GM21529 (cell line): ENCODE measurements around the gene RYK.
"Not testable (repeated sequence)": the region's sequence is repeated elsewhere in the genome, so short reads cannot be mapped to it uniquely, and the experiment has no call there.

Experiments used
- ATAC-seq: cut with Tn5 transposase; IDR thresholded peaks from one replicate; pipeline ENCODE4 v1.9.1; 2021; ENCODE audit not compliant: unreplicated experiment

Gene RYK

DNA sequence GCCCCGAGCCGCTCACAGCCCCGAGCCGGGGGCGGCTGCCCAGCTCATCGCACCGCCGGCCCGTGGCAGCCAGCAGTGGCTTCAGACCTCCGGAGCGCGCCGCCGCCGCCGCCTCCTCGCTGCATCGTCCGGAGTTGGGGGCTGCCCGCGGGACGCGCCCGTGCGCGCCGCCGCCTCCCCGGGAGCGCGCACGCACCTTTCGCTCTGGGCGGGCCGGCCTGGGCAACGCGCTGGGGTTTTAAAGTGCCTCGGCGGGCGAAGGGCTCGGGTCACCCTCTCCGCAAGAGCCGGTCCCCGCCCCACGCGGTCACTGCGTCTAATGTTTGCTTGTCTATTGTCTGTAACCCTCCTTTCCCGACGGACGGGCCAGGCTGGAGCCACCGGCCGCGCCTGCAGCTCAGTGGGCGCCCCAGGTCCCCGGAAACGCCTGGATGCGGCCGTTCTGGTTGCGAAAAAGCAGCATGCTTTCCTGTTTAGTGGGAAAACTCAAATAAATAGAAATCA lies at the start of gene RYK:
RYK (minus strand) TSS at position 143 of the 504 bp plus-strand sequence. CDS start 205 bp downstream, outside the sequence.
- ATAC-seq: peak; percentile 78

DNA sequence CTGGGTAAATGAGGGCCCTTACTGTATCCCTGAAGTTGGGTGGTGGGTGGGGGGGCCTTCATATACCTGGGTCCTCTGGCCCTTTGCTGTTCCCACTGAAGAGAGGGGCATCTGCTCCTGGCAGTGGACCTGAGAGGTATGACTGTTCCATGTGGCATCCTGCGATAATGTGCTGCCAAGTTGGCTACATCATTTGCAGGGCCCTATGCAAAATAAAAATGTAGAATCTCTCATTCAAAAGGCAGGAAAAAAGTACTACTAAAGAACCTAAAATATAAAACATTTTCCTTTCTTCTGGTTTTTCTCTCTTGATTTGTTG lies 49.2 kb upstream of the RYK start:
- ATAC-seq: no peak

DNA sequence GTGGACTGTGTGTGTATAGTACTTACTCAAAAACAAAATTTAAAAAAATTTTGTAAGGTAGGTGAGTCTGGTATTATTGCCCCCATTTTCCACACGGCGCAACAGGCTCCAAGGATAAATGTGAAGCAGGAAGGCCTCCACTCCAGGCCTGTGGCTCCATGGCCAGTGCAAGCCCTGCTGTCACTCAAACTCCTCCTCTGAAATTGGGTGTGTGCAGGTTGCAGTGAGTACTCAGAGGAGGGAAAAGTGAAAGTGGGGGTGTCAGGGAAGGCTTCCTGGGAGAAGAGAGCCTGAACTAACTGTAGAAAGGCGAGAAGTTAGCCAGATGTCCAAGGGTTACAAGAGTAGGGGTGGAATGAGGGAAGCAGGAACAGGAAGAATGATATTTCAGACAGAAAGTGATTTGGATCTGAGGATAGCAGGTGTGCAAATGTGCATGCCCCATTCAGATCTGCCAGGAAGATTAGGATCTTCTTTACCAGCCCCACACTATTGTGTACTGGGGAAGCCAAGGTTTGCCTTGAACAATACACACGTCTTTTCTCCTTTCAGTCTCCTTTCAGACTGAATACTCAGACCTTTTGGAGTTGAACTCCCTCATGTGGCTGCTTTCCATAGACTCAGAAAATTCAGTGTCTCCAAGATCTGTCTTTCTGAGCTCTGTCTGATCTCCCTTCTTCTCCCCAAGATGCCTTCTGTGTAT lies 48.7 kb upstream of the RYK start:
- ATAC-seq: no peak

DNA sequence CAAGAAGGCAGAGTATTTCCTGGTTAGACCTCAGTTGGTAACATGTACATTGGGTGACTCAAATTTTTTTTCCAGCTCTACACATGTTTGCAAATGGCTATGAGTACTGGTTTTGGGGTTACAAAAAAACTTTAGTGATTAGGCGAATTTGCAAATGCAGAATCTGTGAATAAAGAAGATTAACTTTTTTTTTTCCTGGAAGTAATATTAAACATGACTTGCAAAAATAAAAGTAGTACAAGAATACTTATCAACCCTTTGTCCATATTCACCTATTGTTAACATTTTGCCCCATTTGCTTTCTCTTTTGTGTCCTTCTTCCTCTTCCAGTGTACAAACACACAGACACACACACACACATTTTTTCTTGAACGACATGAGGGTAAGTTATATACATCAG lies 47.6 kb upstream of the RYK start:
- no peak for ATAC-seq

DNA sequence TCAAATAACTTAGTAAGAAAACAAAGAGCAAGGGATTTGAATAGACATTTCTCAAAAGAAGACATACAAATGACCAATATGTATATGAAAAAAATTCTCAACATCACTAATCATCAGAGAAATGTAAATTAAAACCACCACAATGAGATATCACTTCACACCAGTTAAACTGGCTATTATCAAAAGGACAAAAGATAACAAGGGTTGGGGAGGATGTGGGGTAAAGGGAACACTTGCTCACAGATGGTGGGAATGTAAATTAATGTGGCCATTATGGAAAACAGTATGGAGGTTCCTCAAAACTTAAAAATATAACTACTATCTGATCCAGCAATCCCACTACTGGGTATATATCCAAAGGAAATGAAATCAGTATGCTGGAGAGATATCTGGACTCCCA lies 46.0 kb upstream of the RYK start:
- no peak for ATAC-seq

DNA sequence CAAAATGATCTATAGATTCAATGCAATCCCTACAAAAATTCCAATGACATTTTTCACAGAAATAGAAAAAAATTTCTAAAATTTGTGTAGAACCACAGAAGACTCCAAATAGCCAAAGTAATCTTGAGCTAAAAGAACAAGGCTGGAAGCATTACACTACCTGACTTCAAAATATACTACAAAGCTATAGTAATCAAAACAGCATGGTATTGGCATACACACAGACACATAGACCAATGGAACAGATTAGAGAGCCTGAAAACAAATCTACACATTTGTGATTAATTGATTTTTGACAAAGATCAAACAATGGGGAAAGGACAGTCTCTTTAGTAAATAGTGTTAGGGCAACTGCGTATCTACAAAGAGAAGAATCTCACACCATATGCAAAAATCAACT lies 45.3 kb upstream of the RYK start:
- no peak for ATAC-seq

DNA sequence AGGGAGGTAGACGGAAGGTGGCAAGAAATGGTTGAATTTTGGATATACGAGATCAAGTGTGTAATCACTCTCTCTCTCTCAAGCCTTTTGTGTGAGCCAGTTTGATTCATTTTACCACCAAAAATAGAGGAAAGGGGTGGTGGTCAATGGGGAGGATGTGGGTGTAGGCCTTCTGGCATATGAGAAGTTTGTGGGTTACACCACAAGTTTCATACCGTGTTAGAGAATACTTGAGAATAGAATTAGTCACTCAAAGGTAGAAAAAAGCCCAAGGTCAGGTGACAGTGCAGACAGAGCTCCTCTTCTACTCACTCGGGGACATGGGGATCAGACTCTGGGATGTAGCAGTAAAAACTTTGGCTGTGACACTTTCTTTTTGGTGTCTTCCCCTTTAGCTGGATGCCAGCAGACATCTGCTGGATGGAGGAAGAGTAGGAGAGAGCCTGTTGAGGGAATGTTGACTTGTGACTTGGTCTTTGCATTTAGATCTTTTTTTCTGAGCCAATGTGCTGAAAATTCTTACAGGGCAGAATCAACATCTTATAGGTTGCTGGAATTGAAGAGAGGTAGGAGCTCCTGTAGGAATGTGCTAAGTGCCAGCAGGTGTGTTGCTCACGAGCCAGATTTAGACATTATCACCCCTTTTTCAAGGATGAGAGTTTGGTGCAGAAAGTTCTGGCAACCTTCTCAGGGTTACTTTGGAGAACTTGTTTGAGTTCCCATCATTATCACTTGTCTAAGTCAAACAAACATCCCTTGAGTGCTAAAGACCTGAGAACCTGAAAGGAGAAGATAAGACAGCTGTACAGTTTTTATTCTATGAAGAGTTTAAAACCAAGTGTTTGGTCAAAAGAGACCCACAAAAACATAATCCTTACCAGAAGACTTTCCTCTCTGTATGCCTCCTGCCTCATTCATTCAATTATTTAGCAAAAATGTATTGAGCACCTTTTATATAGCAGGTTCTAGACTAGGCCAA lies 43.9 kb upstream of the RYK start:
- ATAC-seq: peak; percentile 100

DNA sequence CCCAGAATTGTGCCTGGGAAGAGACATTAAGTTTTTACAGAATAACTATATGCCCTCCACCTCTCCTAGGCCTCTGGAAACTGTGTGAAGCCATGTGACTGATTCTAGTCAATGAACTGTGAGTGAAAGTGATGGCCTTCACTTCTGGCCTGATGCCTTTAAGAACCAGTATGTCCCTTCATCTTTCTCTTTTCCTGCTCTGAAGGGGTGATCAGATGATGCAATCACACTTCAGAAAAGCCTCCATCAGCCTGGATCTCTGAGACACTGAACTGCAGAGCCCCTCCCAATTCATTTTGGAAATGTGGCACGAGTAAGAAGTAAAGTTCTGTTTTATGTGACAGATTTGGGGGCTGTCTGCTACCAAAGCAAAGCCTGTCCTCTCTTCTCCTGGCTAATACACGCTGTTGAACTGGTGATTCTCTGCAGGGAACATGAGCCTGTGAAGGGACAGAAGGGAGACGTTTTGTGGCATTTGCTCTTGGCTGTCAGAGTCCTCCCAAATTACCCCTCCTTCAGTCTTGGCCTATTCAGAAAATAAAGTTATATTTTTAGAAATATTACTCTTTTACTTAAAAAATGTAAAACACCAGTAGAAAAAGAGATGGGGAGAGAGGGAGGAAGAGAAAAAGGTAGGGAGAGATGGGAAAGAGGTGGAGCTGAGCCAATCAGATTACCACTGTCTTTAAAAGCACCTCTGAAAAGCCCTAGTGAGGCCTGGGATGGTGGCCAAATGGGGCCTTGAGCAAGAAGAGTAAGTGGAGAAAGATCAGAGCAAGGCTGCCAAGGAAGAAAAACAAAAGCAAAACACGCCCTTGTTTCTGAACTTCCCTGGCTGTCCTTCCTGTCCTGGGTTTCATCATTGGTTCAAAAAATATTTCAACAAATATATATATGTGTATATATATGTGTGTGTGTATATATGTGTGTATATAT lies 40.9 kb upstream of the RYK start:
- no peak for ATAC-seq

DNA sequence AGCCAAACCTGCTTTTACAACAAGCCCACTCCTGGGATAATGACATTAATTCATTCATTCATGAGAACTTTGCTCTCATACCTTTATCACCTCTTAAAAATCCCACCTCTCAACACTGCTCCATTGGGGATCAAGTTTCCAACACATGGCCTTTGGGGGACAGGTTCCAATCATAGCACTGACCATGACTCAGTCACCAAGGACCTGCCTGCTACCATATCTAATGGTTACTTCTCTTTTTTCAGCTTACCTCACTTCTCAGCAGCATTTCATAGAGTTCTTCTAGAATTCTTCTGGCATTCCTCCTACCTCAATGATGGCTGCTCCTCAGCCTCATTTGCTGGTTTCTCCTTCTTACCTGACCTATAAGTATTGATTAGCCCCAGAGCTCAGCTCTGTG lies 36.9 kb upstream of the RYK start:
- no peak for ATAC-seq

DNA sequence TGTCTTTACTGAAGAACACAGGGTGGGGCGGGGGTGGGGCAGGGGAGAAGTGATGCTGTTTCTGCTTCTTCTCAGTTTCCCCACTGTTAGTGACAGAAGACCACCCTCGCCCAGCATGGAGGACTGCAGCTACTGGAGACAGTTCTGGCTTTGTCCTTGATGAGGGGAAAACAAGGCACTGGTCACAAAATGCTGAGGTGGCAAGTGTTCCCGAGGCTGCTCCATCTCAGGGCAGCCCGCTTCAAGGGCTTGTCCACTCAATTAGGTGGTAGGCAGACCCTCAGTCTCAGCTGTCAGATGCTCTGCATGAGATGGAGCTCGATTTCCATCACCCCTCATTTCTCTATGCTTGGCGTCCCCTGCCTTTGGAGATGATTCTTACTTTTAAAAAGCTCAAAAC lies 33.8 kb upstream of the RYK start:
- no peak for ATAC-seq

DNA sequence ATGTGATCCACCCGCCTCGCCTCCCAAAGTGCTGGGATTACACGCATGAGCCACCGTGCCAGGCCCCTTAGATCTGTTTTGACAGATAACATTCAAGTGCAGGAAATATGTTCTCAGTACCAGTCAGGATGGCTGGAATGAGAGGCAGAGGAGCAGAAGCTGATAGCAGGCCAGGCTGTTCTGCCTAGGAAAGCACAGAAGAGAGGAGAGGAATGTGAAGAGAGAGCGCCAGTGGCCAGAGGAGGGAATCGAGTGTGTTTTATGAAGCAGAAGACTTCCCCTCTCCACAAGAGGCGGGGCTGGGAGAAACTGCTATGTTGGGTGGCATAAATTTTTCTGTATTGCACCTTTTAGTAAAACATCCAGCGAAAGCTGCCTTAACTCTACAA lies 32.0 kb upstream of the RYK start:
- no peak for ATAC-seq

DNA sequence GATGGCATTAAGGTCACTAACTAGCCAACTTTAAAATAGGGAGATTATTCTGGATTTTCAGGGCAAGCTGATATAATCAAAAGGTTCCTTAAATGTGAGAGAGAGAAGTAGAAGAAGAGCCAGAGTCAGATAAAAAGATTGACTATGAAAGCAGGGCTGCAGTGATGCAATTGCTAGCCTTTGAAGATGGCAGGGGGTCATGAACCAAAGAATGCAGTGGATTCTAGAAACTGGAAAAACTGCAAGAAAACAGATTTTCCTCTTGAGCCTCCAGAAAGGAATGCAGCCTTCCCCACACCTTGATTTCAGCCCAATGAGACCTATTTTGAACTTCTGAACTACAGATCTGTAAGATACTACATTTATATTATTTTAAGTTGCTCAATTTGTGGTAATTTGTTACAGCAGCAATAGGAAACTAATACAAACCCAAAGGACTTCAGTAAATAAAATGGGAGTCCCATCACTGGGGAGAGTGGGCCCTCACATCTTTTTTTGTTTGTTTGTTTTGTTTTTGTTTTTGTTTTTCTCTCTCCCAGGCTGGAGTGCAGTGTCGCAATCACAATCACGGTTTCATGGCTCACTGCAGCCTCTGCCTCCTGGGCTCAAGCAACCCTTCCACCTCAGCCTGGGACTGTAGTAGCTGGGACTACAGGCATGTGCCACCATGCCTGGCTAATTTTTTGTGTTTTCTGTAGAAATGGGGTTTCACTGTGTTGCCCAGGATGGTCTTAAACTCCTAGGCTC lies 31.4 kb upstream of the RYK start:
- ATAC-seq: no peak

DNA sequence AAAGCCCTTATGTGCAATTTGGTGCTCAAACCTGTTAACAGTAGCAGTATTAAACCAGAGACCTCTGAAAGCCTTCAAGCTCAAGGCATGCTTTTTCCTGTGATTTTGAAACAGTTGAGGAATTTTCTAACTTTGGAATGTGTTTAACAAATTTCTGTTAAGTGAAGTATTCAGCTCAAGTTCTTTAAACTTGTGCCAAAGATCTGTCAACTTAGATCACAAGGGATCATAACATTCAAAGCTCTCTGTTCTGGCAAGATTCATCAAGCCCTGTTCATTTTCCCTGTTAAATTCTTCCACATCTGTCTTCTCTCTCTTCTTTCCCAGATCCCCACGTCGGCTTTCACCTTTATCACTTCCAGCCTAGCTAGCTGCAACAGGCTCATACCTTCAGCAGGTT lies 28.8 kb upstream of the RYK start:
- no peak for ATAC-seq

DNA sequence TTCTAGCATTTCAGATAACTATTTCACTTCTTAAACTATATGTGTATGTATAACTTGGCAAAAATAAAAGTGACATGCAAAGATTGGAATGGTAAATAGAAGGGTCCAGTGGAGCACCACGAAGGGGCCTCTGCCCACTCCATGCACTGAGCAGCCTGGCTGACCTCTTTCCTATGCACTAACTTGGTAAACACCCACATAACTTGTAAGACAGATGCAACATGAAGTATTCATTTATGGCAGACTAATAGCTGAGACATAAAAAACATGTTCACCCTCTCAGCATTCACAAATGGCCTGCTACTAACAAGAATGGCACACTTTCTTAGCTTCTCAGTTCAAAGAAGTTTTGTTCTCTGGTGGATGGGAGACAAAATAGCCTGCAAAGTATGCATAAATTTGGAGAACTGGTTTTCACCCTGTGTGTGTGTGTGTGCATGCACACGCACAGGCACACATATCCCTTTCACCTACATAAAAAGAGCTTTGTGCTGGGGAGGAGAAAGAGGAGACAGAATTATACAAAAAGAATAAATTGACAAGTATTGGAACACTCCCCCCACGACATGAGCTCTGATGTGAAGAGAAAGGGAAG lies 26.5 kb upstream of the RYK start:
- no peak for ATAC-seq

DNA sequence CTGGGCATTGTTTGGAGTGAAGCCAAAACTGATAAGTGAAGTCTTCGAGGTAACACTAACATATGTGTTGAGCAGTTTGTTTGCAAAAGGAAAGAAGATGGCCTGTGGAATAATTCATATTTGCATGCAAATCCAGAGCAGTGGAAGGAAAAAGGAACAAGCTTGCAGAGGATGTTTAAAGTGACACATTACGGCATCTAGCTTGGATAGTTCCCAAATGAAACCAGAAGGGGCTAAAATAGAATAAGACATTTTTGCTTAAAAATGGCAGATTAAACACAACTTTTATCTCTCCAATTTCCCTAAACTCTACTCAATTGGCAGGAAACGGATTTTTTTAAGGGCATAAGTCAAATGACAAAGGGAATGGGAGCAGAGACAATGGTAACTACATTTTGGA lies 25.4 kb upstream of the RYK start:
- ATAC-seq: no peak

DNA sequence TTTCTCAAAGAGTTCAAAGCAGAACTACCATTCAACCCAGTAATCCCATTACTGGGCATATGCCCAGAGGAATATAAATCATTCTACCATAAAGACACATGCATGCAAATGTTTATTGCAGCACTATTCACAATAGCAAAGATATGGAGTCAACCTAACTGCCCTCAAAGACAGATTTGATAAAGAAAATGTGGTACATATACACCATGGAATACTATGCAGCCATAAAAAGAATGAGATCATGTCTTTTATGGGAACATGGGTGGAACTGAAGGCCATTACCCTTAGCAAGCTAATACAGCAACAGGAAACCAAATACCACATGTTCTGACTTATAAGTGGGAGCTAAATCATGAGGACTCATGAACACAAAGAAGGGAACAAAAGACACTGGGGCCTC lies 24.5 kb upstream of the RYK start:
- not testable (repeated sequence) for ATAC-seq

DNA sequence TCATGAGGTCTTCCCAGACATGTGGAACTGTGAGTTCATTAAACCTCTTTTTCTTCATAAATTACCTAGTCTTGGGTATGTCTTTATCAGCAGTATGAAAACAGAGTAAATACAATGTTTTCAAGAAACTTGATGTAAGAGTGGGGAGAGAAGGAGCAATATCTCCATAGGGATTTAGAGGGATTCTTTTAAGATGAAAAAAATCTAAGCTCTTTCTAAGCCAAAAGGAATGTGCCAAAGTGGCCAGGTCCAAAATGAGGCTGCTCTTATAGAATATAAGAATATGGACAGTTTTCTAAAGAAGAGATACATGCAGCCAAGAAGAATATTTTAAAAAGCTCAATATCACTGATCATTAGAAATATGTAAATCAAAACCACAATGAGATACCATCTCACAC lies 23.9 kb upstream of the RYK start:
- ATAC-seq: no peak

DNA sequence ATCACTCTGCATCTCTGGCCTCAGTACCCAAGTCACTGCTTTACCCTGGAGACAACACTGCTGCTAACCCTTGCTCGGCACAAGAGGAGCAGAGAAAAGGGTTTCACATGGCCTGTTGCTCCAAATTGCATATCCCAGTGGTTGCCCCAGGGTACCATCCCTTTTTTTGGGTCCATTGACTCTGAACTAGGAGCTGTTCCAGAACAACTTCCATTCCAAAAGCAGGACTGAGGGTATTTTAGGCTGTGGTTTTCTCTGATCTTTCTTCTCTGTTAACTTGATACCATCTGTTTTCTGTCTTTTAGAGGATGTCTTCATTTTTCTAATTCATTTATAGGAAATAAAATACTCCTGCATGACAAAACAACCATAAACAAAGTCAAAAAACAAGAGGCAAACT lies 17.3 kb upstream of the RYK start:
- ATAC-seq: no peak

DNA sequence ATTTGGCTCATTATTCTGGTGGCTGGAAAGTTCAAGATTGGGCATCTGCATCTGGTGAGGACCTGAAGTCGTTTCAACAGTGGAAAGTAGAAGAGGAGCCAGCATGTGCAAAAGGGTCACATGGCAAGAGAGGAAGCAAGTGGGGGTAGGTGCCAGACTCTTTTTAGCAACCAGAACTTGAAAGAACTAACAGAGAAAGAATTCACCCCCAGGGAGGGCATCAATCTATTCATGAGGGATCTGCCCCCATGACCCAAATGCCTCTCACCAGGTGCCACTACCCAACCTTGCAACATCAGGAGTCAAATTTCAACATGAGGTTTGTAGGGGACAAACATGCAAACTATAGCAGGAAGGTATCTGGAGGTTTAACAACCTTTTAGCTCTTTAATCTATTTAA lies 10.3 kb upstream of the RYK start:
- no peak for ATAC-seq

DNA sequence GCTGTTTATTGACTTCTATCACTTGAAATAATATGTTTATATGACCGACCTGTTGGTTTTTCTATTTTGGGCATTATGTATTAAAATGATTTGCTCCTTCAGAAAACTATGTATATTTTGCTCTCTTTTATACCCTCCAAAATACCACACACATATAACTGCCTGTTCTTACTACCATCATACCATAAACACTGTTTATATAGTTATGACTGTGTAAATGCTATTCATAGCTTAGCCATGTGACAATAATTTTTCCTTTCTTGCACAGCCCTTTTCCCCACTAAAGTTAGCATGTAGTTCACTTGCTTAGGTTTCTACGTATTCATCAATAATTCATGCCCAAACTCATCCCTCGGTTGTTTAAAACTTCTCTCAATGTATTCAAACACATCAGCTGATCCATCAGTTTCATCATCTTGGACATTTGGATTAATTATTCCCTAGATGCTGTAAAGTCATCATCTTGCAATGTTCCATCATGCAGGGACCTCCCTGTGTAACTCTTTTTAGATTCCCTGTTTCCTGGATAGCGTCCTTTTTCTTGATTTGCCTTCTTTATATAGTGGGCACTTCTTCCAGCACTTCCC lies 8.2 kb upstream of the RYK start:
- no peak for ATAC-seq
